Body of pancreas (tissue), 4 donors: ENCODE data around the gene OR10P1.

Experiments used
- POLR2A ChIP-seq, 3 donors: fragments of 450-650 bp; IDR thresholded peaks; one replicate each; pipeline ENCODE4 v1.6.1; 2016; ENCODE audit warnings: antibody characterized with exemption in 3 of 3, mild to moderate bottlenecking in 2 of 3
- TF ChIP-seq, protein P1 (sequence below), 7 experiments: fragments of 450-650 bp in 4 of 7; fragments of 200-600 bp in 3 of 7; sonication (generic) in 3 of 7; IDR thresholded peaks; one replicate each; pipeline ENCODE4 v1.5.1; 2016 to 2019; ENCODE audit warnings: antibody characterized with exemption in 7 of 7

DNA sequence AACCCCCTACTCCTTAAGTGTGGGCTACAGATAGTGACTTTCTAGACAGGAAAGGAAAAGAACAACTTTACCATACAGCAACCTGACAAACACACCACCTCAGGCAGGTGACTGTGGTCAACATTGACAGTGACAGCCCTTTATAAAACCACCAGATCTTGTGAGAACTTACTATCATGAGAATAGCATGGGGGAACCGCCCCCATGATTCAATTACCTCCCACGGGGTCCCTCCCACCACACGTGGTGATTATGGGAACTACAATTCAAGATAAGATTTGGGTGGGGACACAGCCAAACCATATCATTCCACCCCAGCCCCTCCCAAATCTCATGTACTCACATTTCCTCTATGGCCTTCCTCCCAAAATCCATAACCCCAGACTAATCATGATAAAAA lies 16.3 kb downstream of the OR10P1 start:
- TF ChIP-seq, protein P1, sequence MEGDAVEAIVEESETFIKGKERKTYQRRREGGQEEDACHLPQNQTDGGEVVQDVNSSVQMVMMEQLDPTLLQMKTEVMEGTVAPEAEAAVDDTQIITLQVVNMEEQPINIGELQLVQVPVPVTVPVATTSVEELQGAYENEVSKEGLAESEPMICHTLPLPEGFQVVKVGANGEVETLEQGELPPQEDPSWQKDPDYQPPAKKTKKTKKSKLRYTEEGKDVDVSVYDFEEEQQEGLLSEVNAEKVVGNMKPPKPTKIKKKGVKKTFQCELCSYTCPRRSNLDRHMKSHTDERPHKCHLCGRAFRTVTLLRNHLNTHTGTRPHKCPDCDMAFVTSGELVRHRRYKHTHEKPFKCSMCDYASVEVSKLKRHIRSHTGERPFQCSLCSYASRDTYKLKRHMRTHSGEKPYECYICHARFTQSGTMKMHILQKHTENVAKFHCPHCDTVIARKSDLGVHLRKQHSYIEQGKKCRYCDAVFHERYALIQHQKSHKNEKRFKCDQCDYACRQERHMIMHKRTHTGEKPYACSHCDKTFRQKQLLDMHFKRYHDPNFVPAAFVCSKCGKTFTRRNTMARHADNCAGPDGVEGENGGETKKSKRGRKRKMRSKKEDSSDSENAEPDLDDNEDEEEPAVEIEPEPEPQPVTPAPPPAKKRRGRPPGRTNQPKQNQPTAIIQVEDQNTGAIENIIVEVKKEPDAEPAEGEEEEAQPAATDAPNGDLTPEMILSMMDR (IDR thresholded peaks at IDR 0.05), result no peak
- TF ChIP-seq POLR2A (IDR thresholded peaks at IDR 0.05), result no peak
